Neural progenitor cell (in vitro differentiated cells): ENCODE measurements around the gene NUFIP1.

Experiments used
- EZH2 ChIP-seq: fragments of 200-600 bp; sonication (generic); IDR thresholded peaks from 2 replicates; pipeline ENCODE4 v1.6.1; 2017; ENCODE audit warnings: antibody characterized with exemption, mild to moderate bottlenecking, moderate library complexity
- EZH2phosphoT487 ChIP-seq: fragments of 200-600 bp; sonication (generic); IDR thresholded peaks from 2 replicates; pipeline ENCODE4 v1.6.1; 2017; ENCODE audit warnings: antibody characterized with exemption
- TF ChIP-seq, protein P1 (sequence below): fragments of 200-600 bp; sonication (generic); IDR thresholded peaks from 2 replicates; pipeline ENCODE4 v1.5.1; 2017; ENCODE audit warnings: antibody characterized with exemption, mild to moderate bottlenecking

DNA sequence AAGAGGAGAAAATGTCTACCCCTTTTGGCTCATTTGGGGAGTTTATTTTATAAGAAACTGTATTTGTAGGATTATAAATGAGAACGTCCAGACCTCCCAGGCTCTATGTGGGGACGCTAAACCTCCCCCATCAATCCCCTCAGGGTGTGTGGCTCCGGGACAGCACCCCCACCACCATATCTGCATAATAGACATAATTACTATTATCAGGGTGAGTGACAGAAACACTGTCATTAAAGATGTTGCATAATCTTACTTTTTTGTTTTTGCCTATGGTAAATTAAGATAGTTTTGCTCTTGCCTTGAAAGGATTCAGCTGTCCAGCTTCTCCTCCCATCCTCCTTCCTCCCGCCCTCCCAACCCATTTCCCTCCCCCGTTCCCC is 93.3 kb downstream of the NUFIP1 start:
- TF ChIP-seq, protein P1, sequence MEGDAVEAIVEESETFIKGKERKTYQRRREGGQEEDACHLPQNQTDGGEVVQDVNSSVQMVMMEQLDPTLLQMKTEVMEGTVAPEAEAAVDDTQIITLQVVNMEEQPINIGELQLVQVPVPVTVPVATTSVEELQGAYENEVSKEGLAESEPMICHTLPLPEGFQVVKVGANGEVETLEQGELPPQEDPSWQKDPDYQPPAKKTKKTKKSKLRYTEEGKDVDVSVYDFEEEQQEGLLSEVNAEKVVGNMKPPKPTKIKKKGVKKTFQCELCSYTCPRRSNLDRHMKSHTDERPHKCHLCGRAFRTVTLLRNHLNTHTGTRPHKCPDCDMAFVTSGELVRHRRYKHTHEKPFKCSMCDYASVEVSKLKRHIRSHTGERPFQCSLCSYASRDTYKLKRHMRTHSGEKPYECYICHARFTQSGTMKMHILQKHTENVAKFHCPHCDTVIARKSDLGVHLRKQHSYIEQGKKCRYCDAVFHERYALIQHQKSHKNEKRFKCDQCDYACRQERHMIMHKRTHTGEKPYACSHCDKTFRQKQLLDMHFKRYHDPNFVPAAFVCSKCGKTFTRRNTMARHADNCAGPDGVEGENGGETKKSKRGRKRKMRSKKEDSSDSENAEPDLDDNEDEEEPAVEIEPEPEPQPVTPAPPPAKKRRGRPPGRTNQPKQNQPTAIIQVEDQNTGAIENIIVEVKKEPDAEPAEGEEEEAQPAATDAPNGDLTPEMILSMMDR = no peak
- no peak for TF ChIP-seq EZH2phosphoT487
- TF ChIP-seq EZH2 = no peak
